H1 (cell line): ENCODE measurements around the gene BTBD8. TPM values are rescaled to one million over a fixed set of nuclear protein-coding genes. Genes with fewer than 3 reads are reported as not detected.

ENCODE experiments used
- CTCF ChIA-PET: fragments of 300-600 bp; sonication (Branson Sonifier 250); formaldehyde crosslinking; loops from one replicate; lab custom pipeline; 2021; ENCODE audit not compliant: partially characterized antibody; lab: Charles Lee
- POLR2A ChIA-PET: fragments of 300-600 bp; sonication (Branson Sonifier 250); formaldehyde crosslinking; loops from one replicate; lab custom pipeline; 2021; ENCODE audit warnings: inconsistent platforms; ENCODE audit not compliant: partially characterized antibody; lab: Charles Lee
- DNase-seq, 2 experiments: peaks; one replicate each; pipeline versions ENCODE4 v3.0.0 to v3.0.0-alpha.2; 2010 to 2022; ENCODE audit warnings: low spot score in 2 of 2, low read depth in 1 of 2, mixed read lengths in 1 of 2
- FAIRE-seq: peaks from 2 replicates; lab custom pipeline; 2011; peaks lifted over from hg19 to GRCh38; lab: Jason Lieb, UNC
- H2AFZ ChIP-seq: 2 replicates; pipeline ENCODE4 v1.8.1; 2012; ENCODE audit warnings: low read length, inconsistent platforms
- H2AK5ac ChIP-seq: 2 replicates; pipeline ENCODE4 v1.6.1; 2013; ENCODE audit warnings: low read depth, low read length
- H2BK120ac ChIP-seq: replicated peaks from 2 replicates; pipeline ENCODE3; 2013; ENCODE audit warnings: low read depth, low read length, inconsistent platforms
- H2BK12ac ChIP-seq: 2 replicates; pipeline ENCODE4 v1.6.1; 2013; ENCODE audit warnings: low read depth, low read length
- H2BK15ac ChIP-seq: 2 replicates; pipeline ENCODE4 v1.6.1; 2013; ENCODE audit warnings: low read length
- H2BK20ac ChIP-seq: 2 replicates; pipeline ENCODE4 v1.6.1; 2013; ENCODE audit warnings: low read length
- H2BK5ac ChIP-seq: 2 replicates; pipeline ENCODE4 v1.6.1; 2013; ENCODE audit warnings: low read depth, low read length
- H3K14ac ChIP-seq: 2 replicates; pipeline ENCODE4 v1.6.1; 2013; ENCODE audit warnings: inconsistent platforms; ENCODE audit not compliant: insufficient read length
- H3K18ac ChIP-seq: 2 replicates; pipeline ENCODE4 v1.6.1; 2013; ENCODE audit warnings: low read length; ENCODE audit errors: extremely low read depth
- H3K23ac ChIP-seq: 2 replicates; pipeline ENCODE4 v1.6.1; 2013; ENCODE audit warnings: inconsistent platforms; ENCODE audit not compliant: insufficient read length
- H3K23me2 ChIP-seq: 2 replicates; pipeline ENCODE4 v1.6.1; 2013; ENCODE audit warnings: low read depth, low read length
- H3K27ac ChIP-seq: 2 replicates; pipeline ENCODE4 v1.6.1; 2011; ENCODE audit warnings: low read depth, low read length, inconsistent platforms
- H3K27me3 ChIP-seq, 4 experiments: replicated peaks in 1 of 4; 1 replicate in 1 of 4; 2 replicates in 3 of 4; pipeline versions ENCODE4 v1.6.1 to v1.8.1; 2011 to 2013; ENCODE audit warnings: low read length in 3 of 4, mild to moderate bottlenecking in 3 of 4, inconsistent platforms in 2 of 4, mixed read lengths in 2 of 4, moderate library complexity in 1 of 4; ENCODE audit not compliant: control insufficient read depth in 3 of 4, insufficient read depth in 3 of 4; ENCODE audit errors: extremely low read depth in 1 of 4
- H3K36me3 ChIP-seq, 4 experiments: 2 replicates each; pipeline versions ENCODE4 v1.6.1 to v1.8.1; 2011 to 2013; ENCODE audit warnings: mild to moderate bottlenecking in 4 of 4, low read length in 3 of 4, moderate library complexity in 2 of 4, control low read depth in 1 of 4, inconsistent platforms in 1 of 4; ENCODE audit not compliant: insufficient read depth in 4 of 4, control insufficient read depth in 2 of 4
- H3K4ac ChIP-seq: replicated peaks from 2 replicates; pipeline ENCODE3; 2013; ENCODE audit warnings: low read length, low read depth, mixed read lengths, inconsistent platforms; ENCODE audit not compliant: insufficient read length
- H3K4me1 ChIP-seq, 4 experiments: replicated peaks in 1 of 4; 1 replicate in 1 of 4; 2 replicates in 3 of 4; pipeline versions ENCODE4 v1.6.1 to v1.8.1; 2011 to 2013; ENCODE audit warnings: low read length in 3 of 4, inconsistent platforms in 2 of 4, mixed read lengths in 1 of 4; ENCODE audit not compliant: insufficient read depth in 4 of 4, control insufficient read depth in 3 of 4
- H3K4me2 ChIP-seq, 2 experiments: 2 replicates each; pipeline versions ENCODE4 v1.6.1 to v1.8.1; 2011 to 2013; ENCODE audit warnings: low read depth in 2 of 2, low read length in 2 of 2, control low read depth in 1 of 2, inconsistent platforms in 1 of 2, mild to moderate bottlenecking in 1 of 2; ENCODE audit not compliant: insufficient read depth in 1 of 2
- H3K4me3 ChIP-seq, 4 experiments: fragments of 200-600, 300-600 bp in 1 of 4; sonication (generic), shearing (Covaris generic), sonication (Bioruptor Twin) in 1 of 4; 2 replicates each; pipeline versions ENCODE4 v1.5.1 to v1.8.1; 2011 to 2016; ENCODE audit warnings: low read length in 4 of 4, low read depth in 3 of 4, control low read depth in 2 of 4, inconsistent platforms in 2 of 4, mild to moderate bottlenecking in 2 of 4, mixed read lengths in 1 of 4, moderate library complexity in 1 of 4; ENCODE audit not compliant: insufficient read depth in 2 of 4; ENCODE audit errors: extremely low read depth in 1 of 4
- H3K56ac ChIP-seq: replicated peaks from 2 replicates; pipeline ENCODE3; 2013; ENCODE audit warnings: low read depth, mild to moderate bottlenecking, mixed read lengths, low read length, inconsistent platforms; ENCODE audit not compliant: insufficient read length
- H3K79me1 ChIP-seq: 2 replicates; pipeline ENCODE4 v1.6.1; 2013; ENCODE audit warnings: low read depth, low read length, control low read depth
- H3K79me2 ChIP-seq, 2 experiments: 2 replicates each; pipeline versions ENCODE4 v1.6.1 to v1.8.1; 2012 to 2013; ENCODE audit warnings: low read length in 2 of 2, mild to moderate bottlenecking in 2 of 2, inconsistent platforms in 1 of 2; ENCODE audit not compliant: insufficient read depth in 2 of 2, control insufficient read depth in 1 of 2
- H3K9ac ChIP-seq, 4 experiments: replicated peaks in 1 of 4; 1 replicate in 1 of 4; 2 replicates in 3 of 4; pipeline versions ENCODE4 v1.6.1 to v1.8.1; 2011 to 2013; ENCODE audit warnings: low read depth in 3 of 4, low read length in 3 of 4, control low read depth in 2 of 4, mild to moderate bottlenecking in 2 of 4, moderate library complexity in 2 of 4, inconsistent platforms in 1 of 4; ENCODE audit errors: extremely low read depth in 1 of 4
- H3K9me3 ChIP-seq, 2 experiments: 2 replicates each; pipeline versions ENCODE4 v1.6.1 to v1.8.1; 2012 to 2013; ENCODE audit warnings: mild to moderate bottlenecking in 2 of 2, moderate library complexity in 2 of 2, control low read depth in 1 of 2, inconsistent platforms in 1 of 2, low read depth in 1 of 2, low read length in 1 of 2, mixed read lengths in 1 of 2; ENCODE audit not compliant: insufficient read depth in 2 of 2
- H4K20me1 ChIP-seq, 2 experiments: replicated peaks in 1 of 2; 2 replicates each; pipeline versions ENCODE3 to v1.8.1; 2011 to 2013; ENCODE audit warnings: inconsistent platforms in 2 of 2, low read length in 2 of 2, mild to moderate bottlenecking in 1 of 2; ENCODE audit not compliant: insufficient read depth in 2 of 2, control insufficient read depth in 1 of 2
- H4K5ac ChIP-seq: 2 replicates; pipeline ENCODE4 v1.6.1; 2013; ENCODE audit warnings: low read length, low read depth, mixed read lengths, inconsistent platforms; ENCODE audit not compliant: insufficient read length
- H4K8ac ChIP-seq: 2 replicates; pipeline ENCODE4 v1.8.0; 2013; ENCODE audit warnings: mild to moderate bottlenecking, moderate library complexity, low read length, inconsistent platforms; ENCODE audit not compliant: insufficient read depth; ENCODE audit errors: extremely low read depth
- H4K91ac ChIP-seq: replicated peaks from 2 replicates; pipeline ENCODE3; 2013; ENCODE audit warnings: low read length, mixed read lengths, inconsistent platforms; ENCODE audit not compliant: insufficient read length
- FOSL1 ChIP-seq: IDR thresholded peaks from 2 replicates; pipeline ENCODE4 v1.6.1; 2011; ENCODE audit warnings: mild to moderate bottlenecking, low read depth, low read length, moderate library complexity; ENCODE audit not compliant: insufficient read depth
- YY1 ChIP-seq: IDR thresholded peaks from 2 replicates; pipeline ENCODE4 v1.6.1; 2011; ENCODE audit warnings: low read depth, mild to moderate bottlenecking, low read length
- WGBS, 2 experiments: shearing (Covaris generic) in 1 of 2; methylation state at CpG; one replicate each; pipeline versions ENCODE4 v1.1.6 to v1.1.7; 2013 to 2015; ENCODE audit warnings: low lambda C conversion rate in 2 of 2, mixed read lengths in 2 of 2, inconsistent platforms in 1 of 2, low coverage in 1 of 2, missing lambda C conversion rate in 1 of 2; ENCODE audit not compliant: insufficient replicate concordance in 2 of 2, insufficient coverage in 1 of 2, insufficient read length in 1 of 2; ENCODE audit errors: extremely low coverage in 1 of 2, missing lambda C conversion rate in 1 of 2; 5-methylcytosine and 5-hydroxymethylcytosine counted together
- polyA plus RNA-seq, 7 experiments: library from polyadenylated mRNA; depleted of rRNA in 3 of 7; stranded (reverse) in 5 of 7; unstranded in 2 of 7; fragments of >200 nt in 5 of 7; fragments of 200-250 nt in 2 of 7; gene quantifications; 1 replicate in 5 of 7; 2 replicates in 1 of 7; 4 replicates in 1 of 7; pipeline versions ENCODE4 v1.2.1 to v1.2.3, GENCODE V29; 2011 to 2013; ENCODE audit warnings: missing spikeins in 2 of 7, mixed read lengths in 2 of 7
- total RNA-seq: library from RNA; stranded (reverse); fragmentation: NEBNext Ultra II Directional; extraction: Animal tissue kit (Norgen Biotek cat#: 25700); gene quantifications from 2 replicates; pipeline ENCODE4 v1.2.1, GENCODE V29; 2021

Gene BTBD8
- total and polyA plus RNA-seq, 2 of the 8 experiments (the other 6 are each of a cell fraction or from before 2014, with no cell fraction given), result 0.44 to 2.5 TPM

- no peak overlapping the region for H3K4me2 ChIP-seq
- H3K23ac ChIP-seq, result no peak overlapping the region
- H3K79me2 ChIP-seq, result no peaks in the 10 kb centered on the region
- no peak overlapping the region for H3K4ac ChIP-seq
- H3K9ac ChIP-seq, result no peak overlapping the region
- H3K14ac ChIP-seq, result no peak overlapping the region
- H2BK120ac ChIP-seq, result no peak overlapping the region
- no peak overlapping the region for H2BK12ac ChIP-seq
- no peaks in the 10 kb centered on the region for H3K4me1 ChIP-seq
- no peak overlapping the region for H3K18ac ChIP-seq
- no peak overlapping the region for H4K8ac ChIP-seq
- no peaks in the 10 kb centered on the region for H4K20me1 ChIP-seq
- no peak overlapping the region for H2BK15ac ChIP-seq
- no peak overlapping the region for H3K27ac ChIP-seq
- no peak overlapping the region for H3K4me3 ChIP-seq
- WGBS, 2 experiments, result 80% methylated on average over 3 of the region's 3 CpGs; no CpG with 5 or more reads in 1 of the 2 experiments
- TF ChIP-seq YY1 (no peak), FOSL1 (no peak)
- no peak overlapping the region for H2BK20ac ChIP-seq
- H3K56ac ChIP-seq, result no peak overlapping the region
- H3K36me3 ChIP-seq, result no peaks in the 10 kb centered on the region
- H4K91ac ChIP-seq, result no peak overlapping the region
- POLR2A ChIA-PET, result no interaction called here
- FAIRE-seq (no peak), DNase-seq (no peak)
- no peak overlapping the region for H2BK5ac ChIP-seq
- CTCF ChIA-PET, result no interaction called here
- H4K5ac ChIP-seq, result no peak overlapping the region
- H2AK5ac ChIP-seq, result no peak overlapping the region
- H3K9me3 ChIP-seq, result no peaks in the 10 kb centered on the region
- H3K79me1 ChIP-seq, result no peaks in the 10 kb centered on the region
- no peak overlapping the region for H2AFZ ChIP-seq
- H3K27me3 ChIP-seq, result no peaks in the 10 kb centered on the region
- H3K23me2 ChIP-seq, result no peaks in the 10 kb centered on the region
Measured at GRCh38 chr1:92118826-92119225, 38.7 kb downstream of the BTBD8 start.
